BJ (cell line): ENCODE results near the gene LPXN. TPM values are rescaled to one million over a fixed set of nuclear protein-coding genes. Genes with fewer than 3 reads are reported as not detected.

ENCODE experiments used
- CTCF ChIA-PET: fragments of 350-600 bp; formaldehyde crosslinking; extraction: SDS; loops from one replicate; lab custom pipeline; 2021; ENCODE audit warnings: antibody characterized with exemption, inconsistent platforms; lab: Yijun Ruan, JAX
- POLR2A ChIA-PET: fragments of 300-600 bp; sonication (Branson Sonifier 250); formaldehyde crosslinking; extraction: SDS; loops from one replicate; lab custom pipeline; 2021; ENCODE audit warnings: antibody characterized with exemption; lab: Charles Lee
- DNase-seq: peaks from one replicate; pipeline ENCODE4 v3.0.0-alpha.2; 2011; ENCODE audit warnings: low read depth
- H3K27me3 ChIP-seq: 2 replicates; pipeline ENCODE4 v1.6.0; 2011; ENCODE audit warnings: low read length; ENCODE audit not compliant: control insufficient read depth, insufficient read depth
- H3K36me3 ChIP-seq: 2 replicates; pipeline ENCODE4 v1.5.1; 2011; ENCODE audit warnings: low read length; ENCODE audit not compliant: control insufficient read depth, insufficient read depth
- H3K4me3 ChIP-seq: 2 replicates; pipeline ENCODE4 v1.5.1; 2011; ENCODE audit warnings: low read depth, mild to moderate bottlenecking, control low read depth, low read length
- CTCF ChIP-seq: IDR thresholded peaks from 2 replicates; pipeline ENCODE4 v1.5.1; 2011; ENCODE audit warnings: low read depth, mild to moderate bottlenecking, control low read depth, inconsistent platforms, low read length, moderate library complexity; ENCODE audit not compliant: insufficient read depth
- polyA plus RNA-seq: library from polyadenylated mRNA; depleted of rRNA; stranded (reverse); fragments of >200 nt; gene quantifications from 2 replicates; pipeline ENCODE4 v1.2.3, GENCODE V29; 2011

LPXN gene
- polyA plus RNA-seq, 1 experiment = 29.2 TPM

DNA sequence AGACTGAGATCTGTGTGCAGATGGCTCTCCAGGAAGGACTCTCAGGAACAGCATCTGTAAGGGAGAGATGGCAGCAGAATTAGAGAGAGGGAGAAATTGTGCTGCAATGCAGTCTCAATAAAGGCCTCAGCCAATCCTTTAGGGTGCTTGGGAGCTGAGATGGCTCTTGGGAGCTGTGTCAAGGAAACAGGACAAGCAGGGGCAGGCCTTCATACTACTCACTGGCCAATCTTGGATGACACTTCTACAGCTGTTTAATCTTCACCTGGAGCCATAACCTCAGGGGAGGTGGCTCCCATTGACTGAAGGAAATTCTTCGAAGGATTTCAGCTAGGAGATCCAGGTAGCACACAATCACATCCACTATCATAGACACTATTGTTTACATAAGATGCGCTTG is 77.7 kb downstream of the LPXN start:
- DNase-seq = no peak
- Histone ChIP-seq H3K27me3 (no peaks in the 10 kb centered on the region), H3K36me3 (no peaks in the 10 kb centered on the region), H3K4me3 (no peak overlapping the region)
- CTCF ChIA-PET = no interaction called here
- TF ChIP-seq CTCF = no peak
- POLR2A ChIA-PET = no interaction called here

DNA sequence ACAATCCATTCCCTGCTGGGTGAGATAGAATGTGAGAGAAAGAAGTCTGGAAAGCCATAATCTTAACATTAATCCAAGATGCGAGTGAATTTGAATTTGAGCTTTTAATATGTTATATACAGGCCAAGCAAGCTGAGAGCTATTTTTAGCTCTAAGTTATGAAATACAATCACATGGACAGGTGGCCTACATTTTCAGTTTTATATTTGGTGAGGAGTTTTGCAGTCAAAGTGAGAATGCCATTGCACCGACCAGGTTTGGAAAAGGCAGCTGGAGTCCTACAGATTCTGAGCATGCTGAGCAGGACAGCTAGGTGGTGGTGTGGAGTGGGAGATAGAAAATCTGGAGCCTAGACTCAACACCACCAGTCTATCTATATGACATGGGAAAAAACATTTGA is 79.8 kb downstream of the LPXN start:
- Histone ChIP-seq H3K27me3 (no peaks in the 10 kb centered on the region), H3K36me3 (no peaks in the 10 kb centered on the region), H3K4me3 (no peak overlapping the region)
- no peak for DNase-seq
- ChIA-PET POLR2A (no interaction called here), CTCF (interaction anchor here (1.1 to 2.2 kb wide), 4 partner anchors 14 to 29 kb away, joined by 3 to 8 read pairs (median 4); no protein-coding TSS in a partner anchor)
- no peak for TF ChIP-seq CTCF

DNA sequence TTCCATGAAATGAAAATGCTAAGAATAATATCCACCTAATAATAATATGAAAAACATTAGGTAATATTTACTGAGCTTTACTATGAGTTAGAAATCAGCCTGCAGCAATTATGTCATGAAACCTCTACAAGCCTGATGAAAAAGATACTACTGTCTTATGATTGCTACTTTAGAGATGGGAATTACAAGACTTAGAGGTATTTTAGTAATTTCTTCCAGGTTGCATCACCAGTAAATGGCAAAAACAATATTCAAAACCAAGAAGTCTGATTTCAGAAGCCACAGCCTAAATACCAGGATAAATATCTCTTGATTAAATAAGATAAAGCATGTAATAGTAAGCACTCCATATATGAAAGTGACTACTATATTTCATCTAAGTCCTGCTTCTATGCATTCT is 81.6 kb downstream of the LPXN start:
- DNase-seq = peak; percentile 55
- Histone ChIP-seq H3K36me3 (no peaks in the 10 kb centered on the region), H3K4me3 (no peak overlapping the region), H3K27me3 (no peaks in the 10 kb centered on the region)
- ChIA-PET POLR2A (no interaction called here), CTCF (interaction anchor here (1.0 to 2.2 kb wide), 2 partner anchors 9 to 30 kb away, joined by 4 to 8 read pairs; no protein-coding TSS in a partner anchor)
- TF ChIP-seq CTCF = no peak

DNA sequence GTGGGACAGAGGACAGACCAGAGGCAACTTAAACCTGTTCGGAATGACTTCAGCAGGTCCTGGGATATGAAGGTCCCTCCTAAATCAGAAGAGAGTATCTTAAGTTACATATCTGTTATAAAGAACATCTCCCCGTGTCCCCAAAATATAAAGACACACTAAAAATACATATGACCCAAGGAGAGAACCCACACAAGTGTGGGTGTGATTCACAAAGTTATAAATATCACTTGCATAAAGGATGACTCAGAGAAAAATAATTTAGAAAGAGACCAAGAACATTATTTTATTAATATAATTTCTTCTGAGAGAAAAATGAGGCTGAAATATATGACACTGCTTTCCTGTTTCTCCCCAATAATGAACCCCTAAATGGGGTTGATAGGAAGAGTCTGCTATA is 82.0 kb downstream of the LPXN start:
- ChIA-PET POLR2A (no interaction called here), CTCF (no interaction called here)
- no peak for TF ChIP-seq CTCF
- H3K27me3 ChIP-seq = no peaks in the 10 kb centered on the region
- no peak for DNase-seq
- H3K36me3 ChIP-seq = no peaks in the 10 kb centered on the region
- no peak overlapping the region for H3K4me3 ChIP-seq

DNA sequence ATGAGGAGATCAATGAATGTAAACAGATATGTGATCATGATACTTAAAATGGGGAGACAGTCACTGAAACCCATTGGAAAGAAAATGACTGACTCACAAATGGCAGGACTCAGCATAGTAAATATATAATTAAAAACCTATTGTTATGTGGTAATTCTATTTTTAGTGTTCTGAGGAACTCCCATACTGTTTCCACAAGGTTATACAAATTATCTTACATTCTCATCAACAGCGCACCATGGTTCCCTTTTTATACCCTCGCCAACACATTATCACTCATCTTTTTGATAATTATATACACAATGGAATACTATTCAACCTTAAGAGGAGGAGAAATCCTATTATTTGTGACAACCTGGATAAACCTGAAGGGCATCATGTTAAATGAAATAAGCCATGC is 84.8 kb downstream of the LPXN start:
- no peak for DNase-seq
- Histone ChIP-seq H3K36me3 (no peaks in the 10 kb centered on the region), H3K27me3 (no peaks in the 10 kb centered on the region), H3K4me3 (no peak overlapping the region)
- TF ChIP-seq CTCF = no peak
- POLR2A ChIA-PET = no interaction called here
- CTCF ChIA-PET = no interaction called here
